Psoas muscle (tissue), 8 donors: ENCODE data around the gene TXLNB. TPM values are rescaled to one million over a fixed set of nuclear protein-coding genes. Genes with fewer than 3 reads are reported as not detected.
A peak's percentile ranks its signal among the peaks of the same experiment; 100 is the strongest.

ENCODE experiments used
- ATAC-seq, 4 donors: fragments of 200-7000 bp; cut with Tn5 transposase; one replicate each; pipeline ENCODE4 v1.9.1; 2020; ENCODE audit warnings: moderate library complexity in 3 of 4, mild to moderate bottlenecking in 2 of 4
- DNase-seq, 2 donors: peaks; one replicate each; pipeline ENCODE4 v3.0.0-alpha.2; 2020
- H3K27ac ChIP-seq: fragments of 200-600 bp; one replicate; pipeline ENCODE4 v1.8.0; 2022
- H3K27me3 ChIP-seq, 3 donors: fragments of 200-600 bp in 1 of 3; one replicate each; pipeline versions ENCODE4 v1.6.1 to v1.8.0; 2013 to 2022; ENCODE audit warnings: low read length in 2 of 3, mild to moderate bottlenecking in 2 of 3, moderate library complexity in 1 of 3; ENCODE audit not compliant: insufficient read depth in 3 of 3
- H3K36me3 ChIP-seq, 2 donors: fragments of 200-600 bp in 1 of 2; one replicate each; pipeline versions ENCODE4 v1.6.1 to v1.8.0; 2013 to 2022; ENCODE audit warnings: low read depth in 1 of 2, mild to moderate bottlenecking in 1 of 2, moderate library complexity in 1 of 2; ENCODE audit not compliant: insufficient read depth in 1 of 2
- H3K4me1 ChIP-seq: fragments of 200-600 bp; one replicate; pipeline ENCODE4 v1.8.0; 2022
- H3K4me3 ChIP-seq: fragments of 200-600 bp; one replicate; pipeline ENCODE4 v1.8.0; 2022; ENCODE audit warnings: mild to moderate bottlenecking
- H3K9me3 ChIP-seq: fragments of 200-600 bp; one replicate; pipeline ENCODE4 v1.8.0; 2022
- CTCF ChIP-seq: fragments of 200-600 bp; IDR thresholded peaks from one replicate; pipeline ENCODE4 v1.8.0; 2022; ENCODE audit warnings: antibody characterized with exemption
- WGBS, 3 donors: extraction: QIAGEN DNeasy Blood & Tissue Kit; methylation state at CpG; one replicate each; pipeline versions ENCODE4 v1.1.6 to v1.1.7; 2013; 5-methylcytosine and 5-hydroxymethylcytosine counted together
- intact Hi-C, 2 donors: fragments of 100-400 bp; cut with DNase I; formaldehyde crosslinking; loops; one replicate each; pipeline versions ENCODE4 v1.11.0 to v1.14.2; 2022
- polyA plus RNA-seq, 3 donors: library from polyadenylated mRNA; stranded (reverse); fragments of 200-250 nt; gene quantifications; one replicate each; pipeline ENCODE4 v1.2.3, GENCODE V29; 2013
- total RNA-seq, 4 donors: library from RNA; stranded (reverse); fragmentation: NEBNext Ultra II Directional in 2 of 4; extraction: Animal tissue kit (Norgen Biotek cat#: 25700) in 2 of 4; gene quantifications; one replicate each; pipeline versions ENCODE4 v1.2.1 to v1.2.4, GENCODE V29; 2021 to 2023
- donor health status: healthy with polysubstance abuse.
- donor health status: DM: no; HTN: no; CAD: no; lungs with moderate emphysema.
- donor health status: Bipolar disorder and iron deficiency.
- donor health status: healthy.
- donor health status: DM: yes; HTN: yes; CAD: no.
- donor health status: DM: no; HTN: no; CAD: no.
- donor health status: DM: no; HTN: no; CAD: no.
- donor health status: DM: yes; HTN: yes; CAD: no.

TXLNB gene
- total and polyA plus RNA-seq, 7 donors = 1.8 to 230 (median 128) TPM

GRCh38 chr6:139277161-139277560 is 14.6 kb downstream of the TXLNB start:
- Histone ChIP-seq H3K27me3 (no peaks in the 10 kb centered on the region), H3K36me3 (peaks cover 0 to 33% of the 10 kb centered on the region in 2 donors), H3K4me3 (peak overlapping the region; percentile 40), H3K4me1 (peaks cover 47% of the 10 kb centered on the region), H3K27ac (peak overlapping the region; percentile 93), H3K9me3 (no peaks in the 10 kb centered on the region)
- no peak for TF ChIP-seq CTCF
- WGBS, 3 donors = 35 to 55% (median 40%) methylated on average over 7 of the region's 7 CpGs
- intact Hi-C loops = no loop called here
- DNase-seq (no peak), ATAC-seq (no peak)

GRCh38 chr6:139275279-139276055 is 16.3 kb downstream of the TXLNB start:
- WGBS, 3 donors = 53 to 71% (median 54%) methylated on average over 4 of the region's 4 CpGs
- H3K4me3 ChIP-seq = no peak overlapping the region
- intact Hi-C loops = no loop called here
- H3K9me3 ChIP-seq = no peaks in the 10 kb centered on the region
- no peak for DNase-seq
- no peak for ATAC-seq
- no peaks in the 10 kb centered on the region for H3K27me3 ChIP-seq
- H3K4me1 ChIP-seq = peaks cover 62% of the 10 kb centered on the region
- peak overlapping the region; percentile 93 for H3K27ac ChIP-seq
- H3K36me3 ChIP-seq = peaks cover 0 to 37% of the 10 kb centered on the region in 2 donors
- TF ChIP-seq CTCF = no peak

GRCh38 chr6:139271056-139271455 is 20.7 kb downstream of the TXLNB start:
- TF ChIP-seq CTCF = no peak
- Histone ChIP-seq H3K4me3 (peak overlapping the region; percentile 11), H3K36me3 (peaks cover 4 to 60% of the 10 kb centered on the region in 2 donors), H3K27ac (peak overlapping the region; percentile 93), H3K4me1 (peaks cover 39% of the 10 kb centered on the region), H3K27me3 (no peaks in the 10 kb centered on the region), H3K9me3 (no peaks in the 10 kb centered on the region)
- intact Hi-C loops = no loop called here
- ATAC-seq = peak; percentile 89 to 92 (median 90)
- WGBS, 3 donors = 27 to 64% (median 36%) methylated on average over 6 of the region's 6 CpGs
- DNase-seq = no peak

GRCh38 chr6:139270249-139270648 is 21.5 kb downstream of the TXLNB start:
- DNase-seq (no peak), ATAC-seq (no peak)
- H3K27me3 ChIP-seq = no peaks in the 10 kb centered on the region
- no peaks in the 10 kb centered on the region for H3K9me3 ChIP-seq
- intact Hi-C loops = no loop called here
- peaks cover 4 to 59% of the 10 kb centered on the region in 2 donors for H3K36me3 ChIP-seq
- WGBS, 3 donors = 88 to 96% (median 95%) methylated on average over 5 of the region's 5 CpGs
- peaks cover 39% of the 10 kb centered on the region for H3K4me1 ChIP-seq
- no peak overlapping the region for H3K4me3 ChIP-seq
- no peak for TF ChIP-seq CTCF
- peak overlapping the region; percentile 93 for H3K27ac ChIP-seq
